Islet precursor cell (in vitro differentiated cells): ENCODE data around the gene SPRR5.

ENCODE experiments used
- DNase-seq: peaks from one replicate; pipeline ENCODE4 v3.0.0-alpha.2; 2018

The SPRR5 gene

GRCh38 chr1:152951711-152952110 is 4.7 kb downstream of the SPRR5 start:
- no peak for DNase-seq

GRCh38 chr1:152953761-152954160 is 6.8 kb downstream of the SPRR5 start:
- no peak for DNase-seq

- no peak for DNase-seq
Measured at GRCh38 chr1:152954436-152954835, 7.4 kb downstream of the SPRR5 start.

- no peak for DNase-seq
Measured at GRCh38 chr1:152957561-152957960, 10.6 kb downstream of the SPRR5 start.

GRCh38 chr1:152959273-152959672 is 12.3 kb downstream of the SPRR5 start:
- DNase-seq = no peak

- no peak for DNase-seq
Measured at GRCh38 chr1:152959801-152960451, 12.9 kb downstream of the SPRR5 start.

GRCh38 chr1:152960452-152961044 is 13.5 kb downstream of the SPRR5 start:
- DNase-seq = no peak

GRCh38 chr1:152961226-152961891 is 14.4 kb downstream of the SPRR5 start:
- no peak for DNase-seq

- no peak for DNase-seq
Measured at GRCh38 chr1:152962876-152963415, 15.9 kb downstream of the SPRR5 start.

GRCh38 chr1:152964536-152964935 is 17.5 kb downstream of the SPRR5 start:
- DNase-seq = no peak

GRCh38 chr1:152965853-152966252 is 18.8 kb downstream of the SPRR5 start:
- DNase-seq = no peak

- no peak for DNase-seq
Measured at GRCh38 chr1:152967201-152967600, 20.2 kb downstream of the SPRR5 start.

GRCh38 chr1:152968248-152968647 is 21.2 kb downstream of the SPRR5 start:
- DNase-seq = no peak

- no peak for DNase-seq
Measured at GRCh38 chr1:152969036-152969435, 22.0 kb downstream of the SPRR5 start.

GRCh38 chr1:152970495-152970894 is 23.5 kb downstream of the SPRR5 start, which contains the start of gene SPRR4:
TSS of gene SPRR4 (plus strand) at chr1:152970648. CDS start at chr1:152971891, 1,243 bp downstream.
- DNase-seq = no peak

- no peak for DNase-seq
Measured at GRCh38 chr1:152972196-152972886, 25.3 kb downstream of the SPRR5 start.

GRCh38 chr1:152976688-152977087 is 29.7 kb downstream of the SPRR5 start:
- no peak for DNase-seq

- no peak for DNase-seq
Measured at GRCh38 chr1:152977614-152978013, 30.6 kb downstream of the SPRR5 start.

- DNase-seq = no peak
Measured at GRCh38 chr1:152980676-152981075, 33.7 kb downstream of the SPRR5 start.

GRCh38 chr1:152981146-152981871 is 34.3 kb downstream of the SPRR5 start:
- DNase-seq = no peak

- no peak for DNase-seq
Measured at GRCh38 chr1:152982076-152982475, 35.1 kb downstream of the SPRR5 start.

GRCh38 chr1:152983234-152983633 is 36.2 kb downstream of the SPRR5 start:
- DNase-seq = no peak

- no peak for DNase-seq
Measured at GRCh38 chr1:152983743-152984142, 36.7 kb downstream of the SPRR5 start, which contains the start of gene SPRR1A. TSS of gene SPRR1A (plus strand) at chr1:152984081. CDS start at chr1:152985231, 1,150 bp downstream.
